ENCODE data around the gene NRCAM.
A peak's percentile ranks its signal among the peaks of the same experiment; 100 is the strongest.

NRCAM gene

GRCh38 chr7:108132551-108133265 lies 323.5 kb downstream of the NRCAM start:
- TF ChIP-seq GATA1 (IDR thresholded peaks at IDR 0.05; ENCODE audit: low read depth, low read length) (no peak), POLR2A (IDR thresholded peaks at IDR 0.05; ENCODE audit: low read length) (no peak)
- no peak for DNase-seq

- TF ChIP-seq GATA1 (IDR thresholded peaks at IDR 0.05; ENCODE audit: low read depth, low read length) (no peak), POLR2A (IDR thresholded peaks at IDR 0.05; ENCODE audit: low read length) (no peak)
- DNase-seq = no peak
Measured at GRCh38 chr7:108130261-108130660, 326.0 kb downstream of the NRCAM start, which contains the start of gene LAMB4. LAMB4 (minus strand) TSS chr7:108130361; CDS start chr7:108123164, 7,197 bp downstream.

DNA sequence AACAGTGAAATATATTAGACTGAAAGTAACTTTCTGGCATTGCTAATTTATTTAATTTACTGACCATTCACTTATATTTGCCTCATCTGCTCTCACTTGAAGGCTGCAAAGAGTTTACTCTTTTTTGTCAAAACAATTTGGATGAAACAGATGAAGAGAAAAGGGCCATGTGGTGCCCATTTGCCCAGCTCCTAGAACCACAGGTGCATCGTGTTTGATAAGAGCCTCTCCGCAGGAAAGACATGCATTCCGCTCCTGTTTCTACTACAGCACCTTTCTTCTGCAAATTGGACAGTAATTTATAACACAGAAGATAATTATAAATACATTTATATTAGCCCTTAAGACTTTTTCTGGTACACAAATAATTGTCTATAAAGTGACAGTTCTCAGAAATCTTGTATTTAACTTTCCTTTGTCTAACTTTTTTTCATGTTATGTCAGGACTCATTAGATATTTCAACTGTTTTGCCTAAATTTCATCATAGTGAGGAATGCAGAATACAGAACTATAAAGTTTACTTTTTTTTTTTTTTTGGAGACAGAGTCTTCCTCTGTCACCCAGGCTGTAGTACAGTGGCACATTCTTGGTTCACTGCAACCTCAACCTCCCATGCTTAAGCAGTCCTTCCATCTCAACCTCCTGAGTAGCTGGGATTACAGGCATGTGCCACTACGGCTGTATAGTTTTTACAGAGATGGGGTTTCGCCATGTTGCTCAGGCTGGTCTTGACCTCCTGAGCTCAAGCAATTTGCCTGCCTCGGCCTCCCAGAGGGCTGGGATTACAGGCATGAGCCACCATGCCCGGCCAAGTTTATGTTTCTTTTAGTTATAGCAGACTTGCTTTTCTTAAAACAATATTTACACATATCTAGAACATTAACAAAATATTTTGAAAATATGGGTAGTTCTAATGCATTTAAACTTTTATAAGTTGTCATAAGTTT lies 326.9 kb downstream of the NRCAM start:
- TF ChIP-seq POLR2A (IDR thresholded peaks at IDR 0.05; ENCODE audit: low read length) (no peak), GATA1 (IDR thresholded peaks at IDR 0.05; ENCODE audit: low read depth, low read length) (no peak)
- DNase-seq = no peak

DNA sequence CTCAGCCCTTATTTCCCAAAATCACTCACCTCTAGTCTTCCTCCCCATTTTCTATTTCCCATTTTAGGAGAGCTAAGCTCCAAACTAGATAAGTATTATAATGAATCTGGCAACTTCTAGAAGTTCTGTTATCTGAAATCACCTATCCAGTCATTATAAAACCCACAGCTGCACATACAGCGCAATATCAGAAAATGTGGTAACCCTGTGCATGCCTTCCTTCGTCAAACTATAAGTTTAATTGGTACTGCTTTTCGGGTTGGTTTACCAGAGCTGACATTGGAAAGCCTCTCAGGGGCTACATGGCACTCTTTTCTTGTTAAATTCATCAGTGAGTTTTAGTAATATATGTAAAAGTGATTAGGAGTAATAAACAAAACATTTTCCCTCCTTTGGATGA lies 327.7 kb downstream of the NRCAM start:
- TF ChIP-seq GATA1 (IDR thresholded peaks at IDR 0.05; ENCODE audit: low read depth, low read length) (no peak), POLR2A (IDR thresholded peaks at IDR 0.05; ENCODE audit: low read length) (no peak)
- DNase-seq = no peak

GRCh38 chr7:108127461-108127860 lies 328.8 kb downstream of the NRCAM start:
- DNase-seq = no peak
- TF ChIP-seq GATA1 (IDR thresholded peaks at IDR 0.05; ENCODE audit: low read depth, low read length) (no peak), POLR2A (IDR thresholded peaks at IDR 0.05; ENCODE audit: low read length) (no peak)

DNA sequence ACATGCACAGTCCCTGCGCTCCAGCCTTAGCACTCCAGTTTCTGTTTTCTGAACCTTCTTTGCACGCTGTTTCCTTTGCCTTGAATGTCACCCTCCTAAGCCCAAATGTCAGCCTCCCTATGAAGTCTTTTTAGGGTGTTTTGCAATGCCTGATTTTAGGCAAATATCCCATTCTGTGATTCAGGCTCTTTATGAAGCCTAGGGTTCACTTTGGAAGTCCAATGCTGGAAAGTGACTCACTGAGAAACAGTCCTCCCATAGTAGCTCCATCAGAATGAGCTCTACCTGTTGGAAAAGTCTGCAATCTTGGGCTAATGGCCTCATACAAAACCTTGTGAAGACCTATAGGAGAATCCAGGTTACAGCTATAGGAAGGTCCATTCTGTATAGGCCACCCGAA lies 331.4 kb downstream of the NRCAM start:
- TF ChIP-seq POLR2A (IDR thresholded peaks at IDR 0.05; ENCODE audit: low read length) (no peak), GATA1 (IDR thresholded peaks at IDR 0.05; ENCODE audit: low read depth, low read length) (no peak)
- no peak for DNase-seq

GRCh38 chr7:108122181-108122580 lies 334.1 kb downstream of the NRCAM start:
- TF ChIP-seq POLR2A (IDR thresholded peaks at IDR 0.05; ENCODE audit: low read length) (no peak), GATA1 (IDR thresholded peaks at IDR 0.05; ENCODE audit: low read depth, low read length) (no peak)
- no peak for DNase-seq

GRCh38 chr7:108120933-108121332 lies 335.3 kb downstream of the NRCAM start:
- TF ChIP-seq GATA1 (IDR thresholded peaks at IDR 0.05; ENCODE audit: low read depth, low read length) = no peak
- TF ChIP-seq POLR2A (IDR thresholded peaks at IDR 0.05; ENCODE audit: low read length) = no peak
- no peak for DNase-seq

GRCh38 chr7:108120196-108120595 lies 336.0 kb downstream of the NRCAM start:
- no peak for TF ChIP-seq GATA1 (IDR thresholded peaks at IDR 0.05; ENCODE audit: low read depth, low read length)
- no peak for TF ChIP-seq POLR2A (IDR thresholded peaks at IDR 0.05; ENCODE audit: low read length)
- no peak for DNase-seq

GRCh38 chr7:108118959-108119358 lies 337.3 kb downstream of the NRCAM start:
- DNase-seq = no peak
- TF ChIP-seq GATA1 (IDR thresholded peaks at IDR 0.05; ENCODE audit: low read depth, low read length) = no peak
- no peak for TF ChIP-seq POLR2A (IDR thresholded peaks at IDR 0.05; ENCODE audit: low read length)

DNA sequence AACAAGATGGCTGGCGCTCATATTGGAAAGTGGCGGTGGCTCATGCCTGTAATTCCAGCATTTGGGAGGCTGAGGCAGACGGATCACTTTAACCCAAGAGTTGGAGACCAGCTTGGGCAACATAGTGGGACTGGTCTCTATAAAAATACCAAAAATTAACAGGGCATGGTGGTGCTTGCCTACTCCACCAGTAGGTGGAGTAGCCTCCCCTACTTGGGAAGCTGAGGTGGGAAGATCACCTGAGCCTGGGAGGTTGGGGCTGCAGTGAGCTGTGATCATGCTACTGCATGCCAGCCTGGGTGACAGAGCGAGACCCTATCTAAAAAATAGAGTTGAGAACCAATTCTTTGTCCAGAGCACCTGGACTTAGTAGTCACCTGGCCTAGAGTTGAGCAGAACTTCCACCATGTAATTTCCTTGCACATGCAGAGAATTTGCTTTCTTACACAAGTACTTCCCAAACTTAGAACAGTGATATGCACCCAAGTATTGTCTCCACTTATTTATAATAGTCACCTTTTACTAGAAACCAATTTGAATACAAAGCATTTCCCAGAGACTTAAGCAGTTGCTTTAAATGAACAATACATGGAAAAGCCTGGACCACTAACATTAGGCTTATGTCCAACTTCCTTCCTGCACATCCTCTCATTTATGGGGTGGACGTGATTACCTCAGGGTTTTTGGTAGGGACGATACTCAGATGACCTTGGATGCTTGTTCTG lies 342.0 kb downstream of the NRCAM start:
- no peak for TF ChIP-seq GATA1 (IDR thresholded peaks at IDR 0.05; ENCODE audit: low read depth, low read length)
- TF ChIP-seq POLR2A (IDR thresholded peaks at IDR 0.05; ENCODE audit: low read length) = no peak
- DNase-seq = peak; percentile 4 to 18

- DNase-seq = no peak
- no peak for TF ChIP-seq POLR2A (IDR thresholded peaks at IDR 0.05; ENCODE audit: low read length)
- no peak for TF ChIP-seq GATA1 (IDR thresholded peaks at IDR 0.05; ENCODE audit: low read depth, low read length)
Measured at GRCh38 chr7:108112683-108113082, 343.6 kb downstream of the NRCAM start.

GRCh38 chr7:108109221-108109908 lies 346.9 kb downstream of the NRCAM start:
- DNase-seq = peak in 1 of 2 experiments; percentile 14
- TF ChIP-seq POLR2A (IDR thresholded peaks at IDR 0.05; ENCODE audit: low read length) = no peak
- TF ChIP-seq GATA1 (IDR thresholded peaks at IDR 0.05; ENCODE audit: low read depth, low read length) = no peak
